A673 (cell line): ENCODE measurements around the gene PIGB. TPM values are rescaled to one million over a fixed set of nuclear protein-coding genes. Genes with fewer than 3 reads are reported as not detected.
A peak's percentile ranks its signal among the peaks of the same experiment; 100 is the strongest.

Experiments used
- Bru-seq: library from RNA; stranded (reverse); fragments of 400-500 nt; gene quantifications from one replicate; lab custom pipeline; 2021; lab: Mats Ljungman, UMichigan
- BruChase-seq, 2 experiments: library from RNA; stranded (reverse); fragments of 400-500 nt; gene quantifications; one replicate each; lab custom pipeline; 2021; lab: Mats Ljungman, UMichigan
- BruUV-seq: library from RNA; stranded (reverse); fragments of 400-500 nt; replicated peaks from 2 replicates; lab custom pipeline; 2021; lab: Mats Ljungman, UMichigan
- CTCF ChIA-PET: fragments of 300-600 bp; sonication (Branson Sonifier 250); formaldehyde crosslinking; loops from one replicate; lab custom pipeline; 2022; ENCODE audit warnings: antibody characterized with exemption; lab: Charles Lee
- POLR2A ChIA-PET: fragments of 300-600 bp; sonication (Branson Sonifier 250); formaldehyde crosslinking; loops from one replicate; lab custom pipeline; 2022; ENCODE audit warnings: antibody characterized with exemption; ENCODE audit not compliant: low non-redundant PET; lab: Charles Lee
- DNase-seq: peaks from one replicate; pipeline ENCODE4 v3.0.0-alpha.2; 2015; ENCODE audit warnings: low spot score
- H3K27ac ChIP-seq: fragments of 200-600 bp; sonication (generic); 2 replicates; pipeline ENCODE4 v1.5.1; 2016; ENCODE audit warnings: mixed run types, low read depth, mild to moderate bottlenecking, mixed read lengths, antibody characterized with exemption, low read length; ENCODE audit not compliant: poor library complexity, severe bottlenecking
- H3K27me3 ChIP-seq: fragments of 200-600 bp; sonication (generic); replicated peaks from 2 replicates; pipeline ENCODE4 v1.6.1; 2017; ENCODE audit warnings: mixed run types, low read depth, mild to moderate bottlenecking, mixed read lengths, antibody characterized with exemption, low read length; ENCODE audit not compliant: insufficient read depth, poor library complexity
- H3K36me3 ChIP-seq: fragments of 200-600 bp; sonication (generic); 2 replicates; pipeline ENCODE4 v1.6.1; 2016; ENCODE audit warnings: mixed run types, mild to moderate bottlenecking, mixed read lengths, antibody characterized with exemption, low read length; ENCODE audit not compliant: insufficient read depth, poor library complexity, severe bottlenecking
- H3K4me1 ChIP-seq: fragments of 200-600 bp; sonication (generic); 2 replicates; pipeline ENCODE4 v1.6.1; 2017; ENCODE audit warnings: mixed run types, mild to moderate bottlenecking, mixed read lengths, antibody characterized with exemption, low read length; ENCODE audit not compliant: insufficient read depth, poor library complexity, severe bottlenecking
- H3K4me3 ChIP-seq: fragments of 200-600 bp; sonication (generic); 2 replicates; pipeline ENCODE4 v1.5.1; 2016; ENCODE audit warnings: low read depth, mixed run types, mild to moderate bottlenecking, mixed read lengths, low read length; ENCODE audit not compliant: poor library complexity, severe bottlenecking
- H3K9me3 ChIP-seq: fragments of 200-600 bp; sonication (generic); 2 replicates; pipeline ENCODE4 v1.6.1; 2016; ENCODE audit warnings: mixed run types, low read depth, mild to moderate bottlenecking, mixed read lengths, antibody characterized with exemption, low read length; ENCODE audit not compliant: poor library complexity, severe bottlenecking
- CTCF ChIP-seq: fragments of 300-800, 200-600 bp; sonication (generic); conservative IDR thresholded peaks from 2 replicates; pipeline ENCODE4 v1.5.1; 2017; ENCODE audit warnings: low read depth, mild to moderate bottlenecking, antibody characterized with exemption, low read length, moderate library complexity, mixed read lengths
- EZH2 ChIP-seq: fragments of 200-600 bp; sonication (generic); IDR thresholded peaks from 2 replicates; pipeline ENCODE4 v1.6.1; 2017; ENCODE audit warnings: borderline replicate concordance, low read depth, mild to moderate bottlenecking, mixed read lengths, antibody characterized with exemption, low read length; ENCODE audit not compliant: poor library complexity, severe bottlenecking
- intact Hi-C: fragments of 100-400 bp; cut with micrococcal nuclease; formaldehyde crosslinking; loops from one replicate; pipeline ENCODE4 v1.10.0; 2022; ENCODE audit not compliant: unreplicated experiment
- long read RNA-seq: library from polyadenylated mRNA; stranded (forward); transcript quantifications from one replicate; pipeline ENCODE4 v2.0.0, GENCODE V29; 2022
- total RNA-seq: library from RNA; stranded (reverse); gene quantifications from 2 replicates; pipeline ENCODE4 v1.2.3, GENCODE V29; 2021

The PIGB gene
- total RNA-seq (8.3 and 9.6 TPM in 2 replicates), Bru-seq, nascent RNA (percentile 61 among the genes with signal in this experiment), BruChase-seq, experiment 1, labeled RNA remaining after a 2-hour chase (percentile 64 among the genes with signal in this experiment), BruChase-seq, experiment 2, labeled RNA remaining after a 6-hour chase (percentile 62 among the genes with signal in this experiment)
- long read RNA-seq, transcript PIGB-202 (12 exons, 1,668 nt) = major isoform, 15 of 26 reads
- long read RNA-seq, partial matches to known transcripts = 4 of 26 reads
- long read RNA-seq, other reads (novel, unspliced or antisense) = 6 of 26 reads

GRCh38 chr15:55318588-55319494 is at the start of gene PIGB, which contains the start of gene PIGBOS1:
Gene PIGB, plus strand, starts transcription at chr15:55319222. Its CDS starts 29 bp downstream, at chr15:55319251.
Gene PIGBOS1, minus strand, starts transcription at chr15:55319123. Its CDS starts 1,331 bp downstream, at chr15:55317792.
- no peaks in the 10 kb centered on the region for H3K27me3 ChIP-seq
- intact Hi-C loops = no loop called here
- H3K4me1 ChIP-seq = peaks cover 12% of the 10 kb centered on the region
- no peaks in the 10 kb centered on the region for H3K9me3 ChIP-seq
- BruUV-seq = no TSS peak
- CTCF ChIA-PET = interaction anchor here (1.0 kb wide), 1 partner anchor 89 kb away, joined by 4 read pairs; the partner anchor contains the start of genes CCPG1 and PIERCE2
- H3K27ac ChIP-seq = peak within 1 kb of the TSS; percentile 95
- peak within 1 kb of the TSS; percentile 84 for H3K4me3 ChIP-seq
- POLR2A ChIA-PET = no interaction called here
- peak; percentile 91 for DNase-seq
- TF ChIP-seq EZH2 (no peak), CTCF (0 out of 2 replicates have a peak, but pooled peaks have one; percentile 11)
- no peaks in the 10 kb centered on the region for H3K36me3 ChIP-seq

- CTCF ChIA-PET = no interaction called here
- Histone ChIP-seq H3K9me3 (no peaks in the 10 kb centered on the region), H3K27me3 (no peaks in the 10 kb centered on the region), H3K36me3 (no peaks in the 10 kb centered on the region), H3K27ac (no peak overlapping the region), H3K4me1 (no peaks in the 10 kb centered on the region), H3K4me3 (no peak overlapping the region)
- intact Hi-C loops = no loop called here
- BruUV-seq = no TSS peak
- TF ChIP-seq EZH2 (no peak), CTCF (no peak)
- no peak for DNase-seq
- POLR2A ChIA-PET = no interaction called here
Observed at GRCh38 chr15:55270291-55270690, 48.7 kb upstream of the PIGB start.

DNA sequence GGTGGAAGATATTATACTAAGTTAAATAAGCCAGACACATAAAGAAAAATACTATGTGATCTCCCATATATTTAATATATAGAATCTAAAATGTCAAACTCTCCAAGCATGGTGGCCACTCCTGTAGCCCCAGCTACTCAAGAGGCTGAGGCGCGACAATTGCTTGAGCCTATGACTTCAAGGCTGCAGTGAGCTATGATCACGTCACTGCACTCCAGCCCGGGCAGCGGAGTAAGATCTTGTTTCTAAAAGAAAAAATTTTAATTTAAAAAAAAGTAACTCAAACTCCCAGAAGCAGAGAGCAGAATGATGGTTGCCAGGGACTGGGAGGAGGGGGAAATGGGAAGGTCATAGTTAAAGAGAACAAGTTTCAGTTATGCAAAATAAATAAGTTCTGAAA is 42.7 kb upstream of the PIGB start:
- intact Hi-C loops = no loop called here

More for the DNA sequence above, 42.7 kb upstream of the PIGB start:
- Histone ChIP-seq H3K27ac (no peak overlapping the region), H3K27me3 (no peaks in the 10 kb centered on the region), H3K4me1 (no peaks in the 10 kb centered on the region), H3K9me3 (no peaks in the 10 kb centered on the region), H3K36me3 (no peaks in the 10 kb centered on the region), H3K4me3 (no peak overlapping the region)
- ChIA-PET CTCF (no interaction called here), POLR2A (no interaction called here)
- no peak for DNase-seq
- BruUV-seq = no TSS peak
- TF ChIP-seq EZH2 (no peak), CTCF (no peak)
